HEK293 (cell line): ENCODE results near the gene HIRA.

Source experiments
- CTCF ChIA-PET: fragments of 350-600 bp; formaldehyde crosslinking; extraction: SDS; loops from one replicate; lab custom pipeline; 2021; ENCODE audit warnings: antibody characterized with exemption; lab: Yijun Ruan, JAX
- POLR2A ChIA-PET: fragments of 300-600 bp; formaldehyde crosslinking; extraction: SDS; loops from one replicate; lab custom pipeline; 2020; ENCODE audit warnings: antibody characterized with exemption, inconsistent platforms; lab: Yijun Ruan, JAX
- H3K27ac ChIP-seq: fragments of 200-500 bp; sonication (Bioruptor generic); 2 replicates; pipeline ENCODE4 v1.5.1; 2014; ENCODE audit warnings: low read depth, low read length, control low read depth, inconsistent platforms; ENCODE audit errors: extremely low read depth
- H3K36me3 ChIP-seq, 2 experiments: fragments of 200-500 bp in 1 of 2; sonication (Bioruptor generic) in 1 of 2; 1 replicate in 1 of 2; 2 replicates in 1 of 2; pipeline ENCODE4 v1.5.1; 2014 to 2017; ENCODE audit warnings: inconsistent platforms in 2 of 2, low read length in 2 of 2; ENCODE audit not compliant: control insufficient read depth in 2 of 2, insufficient read depth in 1 of 2
- H3K4me1 ChIP-seq: fragments of 200-500 bp; sonication (Bioruptor generic); 2 replicates; pipeline ENCODE4 v1.5.1; 2014; ENCODE audit warnings: mild to moderate bottlenecking, low read length, inconsistent platforms; ENCODE audit not compliant: control insufficient read depth, insufficient read depth
- H3K4me3 ChIP-seq: 2 replicates; pipeline ENCODE4 v1.5.1; 2011; ENCODE audit warnings: low read depth, mild to moderate bottlenecking, control low read depth, low read length, moderate library complexity
- H3K9me3 ChIP-seq: fragments of 200-500 bp; sonication (Bioruptor generic); 2 replicates; pipeline ENCODE4 v1.5.1; 2014; ENCODE audit warnings: low read depth, low read length, inconsistent platforms; ENCODE audit not compliant: control insufficient read depth, insufficient read depth
- AEBP2 ChIP-seq: fragments of 450-650 bp; formaldehyde crosslinking; IDR thresholded peaks from 2 replicates; pipeline ENCODE4 v1.5.1; 2016; ENCODE audit warnings: missing biosample characterization, missing genetic modification characterization, borderline replicate concordance
- KLF7 ChIP-seq: fragments of 450-650 bp; formaldehyde crosslinking; IDR thresholded peaks from 2 replicates; pipeline ENCODE4 v1.5.1; 2016; ENCODE audit warnings: missing biosample characterization, missing genetic modification characterization, borderline replicate concordance
- MYNN ChIP-seq: fragments of 450-650 bp; formaldehyde crosslinking; IDR thresholded peaks from 2 replicates; pipeline ENCODE4 v1.5.1; 2016; ENCODE audit warnings: missing biosample characterization, missing genetic modification characterization, borderline replicate concordance
- REPIN1 ChIP-seq: fragments of 450-650 bp; formaldehyde crosslinking; IDR thresholded peaks from 2 replicates; pipeline ENCODE4 v1.5.1; 2017; ENCODE audit warnings: missing biosample characterization, missing genetic modification characterization, low read depth
- REST ChIP-seq: fragments of 450-650 bp; formaldehyde crosslinking; IDR thresholded peaks from 2 replicates; pipeline ENCODE4 v1.5.1; 2016; ENCODE audit warnings: missing biosample characterization, missing genetic modification characterization
- SETDB1 ChIP-seq: IDR thresholded peaks from one replicate; pipeline ENCODE4 v1.6.1; 2017; ENCODE audit warnings: mild to moderate bottlenecking, low read length, moderate library complexity, mixed read lengths; ENCODE audit not compliant: insufficient read length
- ZBTB10 ChIP-seq: fragments of 450-650 bp; formaldehyde crosslinking; IDR thresholded peaks from 2 replicates; pipeline ENCODE4 v1.5.1; 2016; ENCODE audit warnings: missing biosample characterization, missing genetic modification characterization
- ZNF112 ChIP-seq: fragments of 450-650 bp; formaldehyde crosslinking; IDR thresholded peaks from 2 replicates; pipeline ENCODE4 v1.5.0; 2017; ENCODE audit warnings: missing biosample characterization, missing genetic modification characterization
- ZNF132 ChIP-seq: fragments of 450-650 bp; formaldehyde crosslinking; IDR thresholded peaks from 2 replicates; pipeline ENCODE4 v1.5.1; 2017; ENCODE audit warnings: missing biosample characterization, missing genetic modification characterization, borderline replicate concordance
- ZNF133 ChIP-seq: fragments of 450-650 bp; formaldehyde crosslinking; IDR thresholded peaks from 2 replicates; pipeline ENCODE4 v1.5.1; 2016; ENCODE audit warnings: missing biosample characterization, missing genetic modification characterization
- ZNF155 ChIP-seq: fragments of 450-650 bp; formaldehyde crosslinking; IDR thresholded peaks from 2 replicates; pipeline ENCODE4 v1.5.1; 2016; ENCODE audit warnings: missing biosample characterization, missing genetic modification characterization
- ZNF433 ChIP-seq: fragments of 450-650 bp; formaldehyde crosslinking; IDR thresholded peaks from 2 replicates; pipeline ENCODE4 v1.5.1; 2016; ENCODE audit warnings: missing biosample characterization, missing genetic modification characterization, low read depth
- ZNF530 ChIP-seq: fragments of 450-650 bp; formaldehyde crosslinking; IDR thresholded peaks from 2 replicates; pipeline ENCODE4 v1.5.1; 2016; ENCODE audit warnings: low read depth, missing biosample characterization, missing genetic modification characterization
- ZNF558 ChIP-seq: fragments of 450-650 bp; formaldehyde crosslinking; IDR thresholded peaks from 2 replicates; pipeline ENCODE4 v1.5.1; 2016; ENCODE audit warnings: missing biosample characterization, missing genetic modification characterization
- ZNF596 ChIP-seq: fragments of 450-650 bp; IDR thresholded peaks from 2 replicates; pipeline ENCODE4 v1.5.0; 2018; ENCODE audit warnings: missing biosample characterization, mild to moderate bottlenecking, missing genetic modification characterization, moderate library complexity
- ZNF660 ChIP-seq: fragments of 450-650 bp; IDR thresholded peaks from 2 replicates; pipeline ENCODE4 v1.5.1; 2018; ENCODE audit warnings: missing biosample characterization, mild to moderate bottlenecking, missing genetic modification characterization
- ZNF677 ChIP-seq: fragments of 450-650 bp; IDR thresholded peaks from 2 replicates; pipeline ENCODE4 v1.5.0; 2018; ENCODE audit warnings: missing biosample characterization, mild to moderate bottlenecking, missing genetic modification characterization, moderate library complexity
- ZSCAN30 ChIP-seq: fragments of 450-650 bp; IDR thresholded peaks from 2 replicates; pipeline ENCODE4 v1.5.1; 2018; ENCODE audit warnings: missing biosample characterization, mild to moderate bottlenecking, missing genetic modification characterization, moderate library complexity

The HIRA gene

GRCh38 chr22:19463491-19464469 lies 32.2 kb upstream of the HIRA start:
- H3K27ac ChIP-seq, result no peak overlapping the region
- CTCF ChIA-PET, result interaction anchor here (0.7 to 5.8 kb wide), 5 partner anchors 10 to 290 kb away, joined by 3 to 27 read pairs (median 3); partner anchors contain the start of gene UFD1
- peaks cover 14 to 96% of the 10 kb centered on the region in 2 experiments; a peak in 2 of 3 replicates for H3K36me3 ChIP-seq
- TF ChIP-seq ZNF132 (tag by site-specific recombination) (no peak), ZSCAN30 (tag by site-specific recombination) (peak; percentile 67; the same call in 1 of the 2 replicates)
- POLR2A ChIA-PET, result interaction anchor here (1.5 to 1.7 kb wide), 2 partner anchors 16 kb away, joined by 3 to 7 read pairs; partner anchors contain the start of gene CDC45
- H3K4me3 ChIP-seq, result no peak overlapping the region
- no peaks in the 10 kb centered on the region for H3K4me1 ChIP-seq
- H3K9me3 ChIP-seq, result no peaks in the 10 kb centered on the region

GRCh38 chr22:19463008-19463407 lies 31.5 kb upstream of the HIRA start:
- Histone ChIP-seq H3K36me3 (peaks cover 14 to 96% of the 10 kb centered on the region in 2 experiments; a peak in 2 of 3 replicates), H3K9me3 (no peaks in the 10 kb centered on the region), H3K4me3 (no peak overlapping the region), H3K27ac (no peak overlapping the region), H3K4me1 (no peaks in the 10 kb centered on the region)
- no peak for TF ChIP-seq ZNF132 (tag by site-specific recombination)
- TF ChIP-seq SETDB1, result no peak
- no peak for TF ChIP-seq ZNF133
- no peak for TF ChIP-seq ZSCAN30 (tag by site-specific recombination)
- no peak for TF ChIP-seq MYNN (tag by site-specific recombination)
- no peak for TF ChIP-seq ZNF155
- no peak for TF ChIP-seq AEBP2
- TF ChIP-seq ZBTB10 (tag by site-specific recombination), result no peak
- no peak for TF ChIP-seq ZNF596 (tag by site-specific recombination)
- TF ChIP-seq ZNF660 (tag by site-specific recombination), result no peak
- TF ChIP-seq KLF7, result no peak
- no peak for TF ChIP-seq ZNF112
- no peak for TF ChIP-seq REST
- no peak for TF ChIP-seq ZNF677 (tag by site-specific recombination)
- TF ChIP-seq ZNF530 (tag by site-specific recombination), result no peak
- TF ChIP-seq REPIN1 (tag by site-specific recombination), result no peak
- TF ChIP-seq ZNF433 (tag by site-specific recombination), result no peak
- TF ChIP-seq ZNF558 (tag by site-specific recombination), result no peak
- ChIA-PET CTCF (interaction anchor here (0.6 to 5.8 kb wide), 4 partner anchors 9 to 17 kb away, joined by 3 to 27 read pairs (median 6); partner anchors contain the start of gene UFD1), POLR2A (interaction anchor here (1.5 kb wide), 1 partner anchor 17 kb away, joined by 3 read pairs; the partner anchor contains the start of gene CDC45)
